ENCODE results near the gene BCAM.

DNA sequence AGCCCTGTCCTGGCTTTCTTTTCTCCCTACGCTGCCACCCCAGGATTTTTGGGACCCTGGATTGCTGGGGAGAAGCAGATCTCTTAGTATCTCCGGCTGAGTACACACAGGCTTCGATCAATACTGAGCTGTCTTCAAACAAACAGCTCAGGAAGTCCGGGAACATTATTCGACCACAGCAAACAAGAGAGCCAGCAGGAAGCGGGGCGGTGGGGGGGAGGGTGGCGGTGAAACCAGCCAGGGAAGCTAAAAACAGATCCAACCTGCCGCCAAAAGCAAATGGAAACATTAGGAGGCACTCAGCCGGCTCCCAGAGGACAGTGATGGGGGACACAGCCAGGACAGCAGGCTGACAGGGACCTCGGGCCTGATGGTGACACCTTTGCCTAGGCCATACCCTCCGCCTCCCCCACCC, 12.2 kb upstream of the BCAM start:
- TF ChIP-seq, protein P1, sequence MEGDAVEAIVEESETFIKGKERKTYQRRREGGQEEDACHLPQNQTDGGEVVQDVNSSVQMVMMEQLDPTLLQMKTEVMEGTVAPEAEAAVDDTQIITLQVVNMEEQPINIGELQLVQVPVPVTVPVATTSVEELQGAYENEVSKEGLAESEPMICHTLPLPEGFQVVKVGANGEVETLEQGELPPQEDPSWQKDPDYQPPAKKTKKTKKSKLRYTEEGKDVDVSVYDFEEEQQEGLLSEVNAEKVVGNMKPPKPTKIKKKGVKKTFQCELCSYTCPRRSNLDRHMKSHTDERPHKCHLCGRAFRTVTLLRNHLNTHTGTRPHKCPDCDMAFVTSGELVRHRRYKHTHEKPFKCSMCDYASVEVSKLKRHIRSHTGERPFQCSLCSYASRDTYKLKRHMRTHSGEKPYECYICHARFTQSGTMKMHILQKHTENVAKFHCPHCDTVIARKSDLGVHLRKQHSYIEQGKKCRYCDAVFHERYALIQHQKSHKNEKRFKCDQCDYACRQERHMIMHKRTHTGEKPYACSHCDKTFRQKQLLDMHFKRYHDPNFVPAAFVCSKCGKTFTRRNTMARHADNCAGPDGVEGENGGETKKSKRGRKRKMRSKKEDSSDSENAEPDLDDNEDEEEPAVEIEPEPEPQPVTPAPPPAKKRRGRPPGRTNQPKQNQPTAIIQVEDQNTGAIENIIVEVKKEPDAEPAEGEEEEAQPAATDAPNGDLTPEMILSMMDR (IDR thresholded peaks at IDR 0.05; ENCODE audit: poor library complexity): no peak
- TF ChIP-seq EZH2phosphoT487 (IDR thresholded peaks at IDR 0.05; ENCODE audit: low read depth, severe bottlenecking, unreplicated experiment): no peak

All from hepatocyte (in vitro differentiated cells).